PC-3 (cell line): ENCODE results near the gene MAST2. TPM values are rescaled to one million over a fixed set of nuclear protein-coding genes. Genes with fewer than 3 reads are reported as not detected.

Source experiments
- ATAC-seq: fragments of 200-7000 bp; cut with Tn5 transposase; 2 replicates; pipeline ENCODE4 v1.9.1; 2020; ENCODE audit warnings: mild to moderate bottlenecking, moderate library complexity
- BruUV-seq: library from RNA; stranded (reverse); fragments of 400-500 nt; replicated peaks from 2 replicates; lab custom pipeline; 2021; lab: Mats Ljungman, UMichigan
- CTCF ChIA-PET: fragments of 300-600 bp; sonication (Branson Sonifier 250); formaldehyde crosslinking; loops from one replicate; lab custom pipeline; 2022; ENCODE audit warnings: antibody characterized with exemption; lab: Charles Lee
- POLR2A ChIA-PET: fragments of 300-600 bp; sonication (Branson Sonifier 250); formaldehyde crosslinking; loops from one replicate; lab custom pipeline; 2022; ENCODE audit warnings: antibody characterized with exemption; ENCODE audit not compliant: unreplicated experiment; lab: Charles Lee
- DNase-seq: peaks from one replicate; pipeline ENCODE4 v3.0.0-alpha.2; 2015
- H2AFZ ChIP-seq: fragments of 300-600 bp; sonication (generic); 2 replicates; pipeline ENCODE4 v1.6.0; 2016; ENCODE audit warnings: antibody characterized with exemption, low read length
- H3F3A ChIP-seq: fragments of 300-600 bp; sonication (generic); one replicate; pipeline ENCODE4 v1.6.0; 2017; ENCODE audit warnings: antibody characterized with exemption, low read length, control low read depth, mild to moderate bottlenecking; ENCODE audit not compliant: unreplicated experiment
- H3K27ac ChIP-seq: fragments of 300-600 bp; sonication (generic); 2 replicates; pipeline ENCODE4 v1.5.1; 2016; ENCODE audit warnings: mild to moderate bottlenecking, low read length
- H3K27me3 ChIP-seq: fragments of 300-600 bp; sonication (generic); 2 replicates; pipeline ENCODE4 v1.6.1; 2016; ENCODE audit warnings: low read length, mixed read lengths
- H3K36me3 ChIP-seq: fragments of 300-600 bp; sonication (generic); 2 replicates; pipeline ENCODE4 v1.6.1; 2016; ENCODE audit warnings: low read depth, mixed run types, low read length, mixed read lengths
- H3K4me1 ChIP-seq: fragments of 300-600 bp; sonication (generic); 2 replicates; pipeline ENCODE4 v1.5.1; 2016; ENCODE audit warnings: low read length; ENCODE audit not compliant: insufficient read depth
- H3K4me2 ChIP-seq: fragments of 300-600 bp; sonication (generic); 2 replicates; pipeline ENCODE4 v1.6.0; 2016; ENCODE audit warnings: low read length
- H3K4me3 ChIP-seq: fragments of 300-600 bp; sonication (generic); 2 replicates; pipeline ENCODE4 v1.5.1; 2016; ENCODE audit warnings: mild to moderate bottlenecking, low read length, mixed read lengths
- H3K79me2 ChIP-seq: fragments of 300-600 bp; sonication (generic); 2 replicates; pipeline ENCODE4 v1.6.1; 2017; ENCODE audit warnings: low read length, mixed read lengths
- H3K9ac ChIP-seq: fragments of 300-600 bp; sonication (generic); 2 replicates; pipeline ENCODE4 v1.6.0; 2016; ENCODE audit warnings: mild to moderate bottlenecking, low read length
- H3K9me2 ChIP-seq: fragments of 300-600 bp; sonication (generic); replicated peaks from 2 replicates; pipeline ENCODE4 v1.6.1; 2016; ENCODE audit warnings: mixed run types, low read length, mixed read lengths
- H3K9me3 ChIP-seq: fragments of 300-600 bp; sonication (generic); 2 replicates; pipeline ENCODE4 v1.6.1; 2016; ENCODE audit warnings: low read length, mixed read lengths
- H4K20me1 ChIP-seq: fragments of 300-600 bp; sonication (generic); 2 replicates; pipeline ENCODE4 v1.6.1; 2016; ENCODE audit warnings: low read length, mixed read lengths
- CTCF ChIP-seq: fragments of 300-600 bp; sonication (generic); conservative IDR thresholded peaks from 2 replicates; pipeline ENCODE4 v1.5.1; 2017; ENCODE audit warnings: antibody characterized with exemption, low read depth, mild to moderate bottlenecking, low read length
- EZH2 ChIP-seq: fragments of 300-600 bp; sonication (generic); IDR thresholded peaks from one replicate; pipeline ENCODE4 v1.6.1; 2017; ENCODE audit warnings: antibody characterized with exemption, mild to moderate bottlenecking, low read length; ENCODE audit not compliant: unreplicated experiment
- EZH2phosphoT487 ChIP-seq: fragments of 300-600 bp; sonication (generic); IDR thresholded peaks from 2 replicates; pipeline ENCODE4 v1.6.1; 2018; ENCODE audit warnings: mild to moderate bottlenecking, antibody characterized with exemption, low read length, borderline replicate concordance
- intact Hi-C: fragments of 100-400 bp; cut with micrococcal nuclease; formaldehyde crosslinking; loops from 2 replicates; pipeline ENCODE4 v1.9.0; 2023
- total RNA-seq: library from RNA; depleted of rRNA; stranded (reverse); fragments of >200 nt; gene quantifications from 2 replicates; pipeline ENCODE4 v1.2.3, GENCODE V29; 2014

Gene MAST2
- total RNA-seq, 1 experiment from 2014 or later: 29.3 TPM

- H3F3A ChIP-seq: no peaks in the 10 kb centered on the region
- no TSS peak for BruUV-seq
- no peaks in the 10 kb centered on the region for H4K20me1 ChIP-seq
- DNase-seq (no peak), ATAC-seq (peak; percentile 77)
- no peaks in the 10 kb centered on the region for H3K27me3 ChIP-seq
- H3K9me3 ChIP-seq: no peaks in the 10 kb centered on the region
- no peak overlapping the region for H3K27ac ChIP-seq
- peaks cover 4% of the 10 kb centered on the region; the same call in 1 of the 2 replicates for H3K36me3 ChIP-seq
- no peak overlapping the region for H3K4me2 ChIP-seq
- H3K4me1 ChIP-seq: no peaks in the 10 kb centered on the region
- no peaks in the 10 kb centered on the region; the same call in 1 of the 2 replicates for H3K79me2 ChIP-seq
- H3K4me3 ChIP-seq: no peak overlapping the region
- TF ChIP-seq CTCF (no peak), EZH2phosphoT487 (no peak), EZH2 (no peak)
- ChIA-PET POLR2A (no interaction called here), CTCF (no interaction called here)
- intact Hi-C loops: no loop called here
- H3K9ac ChIP-seq: no peak overlapping the region
- H2AFZ ChIP-seq: no peak overlapping the region
- H3K9me2 ChIP-seq: no peaks in the 10 kb centered on the region
Measured at GRCh38 chr1:45938029-45938428, 134.6 kb downstream of the MAST2 start.

GRCh38 chr1:45942411-45942810, 139.0 kb downstream of the MAST2 start:
- DNase-seq (no peak), ATAC-seq (no peak)
- Histone ChIP-seq H3K79me2 (0 out of 2 replicates have a peak, but pooled peaks cover 4% of the 10 kb centered on the region), H2AFZ (no peak overlapping the region), H3K9me3 (no peaks in the 10 kb centered on the region), H3K36me3 (peaks cover 7% of the 10 kb centered on the region; the same call in 1 of the 2 replicates), H3F3A (no peaks in the 10 kb centered on the region), H3K9ac (no peak overlapping the region), H3K27ac (no peak overlapping the region), H3K4me1 (peaks cover 17% of the 10 kb centered on the region), H3K4me3 (no peak overlapping the region), H3K9me2 (no peaks in the 10 kb centered on the region), H3K4me2 (no peak overlapping the region), H3K27me3 (no peaks in the 10 kb centered on the region), H4K20me1 (no peaks in the 10 kb centered on the region)
- intact Hi-C loops: no loop called here
- ChIA-PET POLR2A (no interaction called here), CTCF (no interaction called here)
- no TSS peak for BruUV-seq
- no peak for TF ChIP-seq EZH2
- no peak for TF ChIP-seq CTCF
- no peak for TF ChIP-seq EZH2phosphoT487

- no peak overlapping the region for H3K4me3 ChIP-seq
- H3K79me2 ChIP-seq: 0 out of 2 replicates have a peak, but pooled peaks cover 4% of the 10 kb centered on the region
- peaks cover 8% of the 10 kb centered on the region; the same call in 1 of the 2 replicates for H3K36me3 ChIP-seq
- no peak for DNase-seq
- H4K20me1 ChIP-seq: no peaks in the 10 kb centered on the region
- no peaks in the 10 kb centered on the region for H3K9me2 ChIP-seq
- ChIA-PET POLR2A (no interaction called here), CTCF (no interaction called here)
- H3K27ac ChIP-seq: no peak overlapping the region
- H3K27me3 ChIP-seq: no peaks in the 10 kb centered on the region
- TF ChIP-seq CTCF (no peak), EZH2phosphoT487 (no peak), EZH2 (no peak)
- no peaks in the 10 kb centered on the region for H3F3A ChIP-seq
- H3K4me2 ChIP-seq: no peak overlapping the region
- no peaks in the 10 kb centered on the region for H3K9me3 ChIP-seq
- H2AFZ ChIP-seq: no peak overlapping the region
- H3K9ac ChIP-seq: no peak overlapping the region
- peaks cover 17% of the 10 kb centered on the region for H3K4me1 ChIP-seq
- no peak for ATAC-seq
- BruUV-seq: no TSS peak
- intact Hi-C loops: no loop called here
Measured at GRCh38 chr1:45943185-45943584, 139.8 kb downstream of the MAST2 start.
